K562 (cell line): ENCODE results near the gene C1orf21. TPM values are rescaled to one million over a fixed set of nuclear protein-coding genes. Genes with fewer than 3 reads are reported as not detected.

Source experiments
- ATAC-seq: fragments of 200-7000 bp; cut with Tn5 transposase; 3 replicates; pipeline ENCODE4 v1.9.1; 2020; ENCODE audit warnings: moderate library complexity
- BruUV-seq: library from RNA; stranded (reverse); fragments of 400-500 nt; replicated peaks from 2 replicates; lab custom pipeline; 2021; lab: Mats Ljungman, UMichigan
- CTCF ChIA-PET: fragments of 300-600 bp; formaldehyde crosslinking; extraction: SDS; loops from one replicate; lab custom pipeline; 2021; ENCODE audit warnings: low intra/inter-chr PET ratio; lab: Yijun Ruan, JAX
- POLR2A ChIA-PET: fragments of 300-600, 350-650 bp; sonication (Branson Sonifier 250); formaldehyde crosslinking; extraction: SDS; loops from one replicate; lab custom pipeline; 2021; ENCODE audit warnings: antibody characterized with exemption, inconsistent platforms; lab: Yijun Ruan, JAX
- DNase-seq, 4 experiments: peaks; one replicate each; pipeline versions ENCODE4 v3.0.0 to v3.0.0-alpha.2; 2011 to 2018; ENCODE audit warnings: low spot score in 3 of 4, mixed read lengths in 3 of 4; ENCODE audit errors: extremely low read depth in 1 of 4
- FAIRE-seq: peaks from 2 replicates; lab custom pipeline; 2011; peaks lifted over from hg19 to GRCh38; lab: Jason Lieb, UNC
- H2AFZ ChIP-seq: 2 replicates; pipeline ENCODE4 v1.6.0; 2011; ENCODE audit warnings: low read depth, low read length, control low read depth, inconsistent platforms
- H3K27ac ChIP-seq: fragments of 200-600 bp; 3 replicates; pipeline ENCODE4 v1.8.0; 2011; ENCODE audit warnings: low read depth, mild to moderate bottlenecking, control low read depth, inconsistent platforms, low read length, moderate library complexity, mixed read lengths; ENCODE audit errors: extremely low read depth
- H3K27me3 ChIP-seq, 2 experiments: fragments of 300-600 bp in 1 of 2; 2 replicates in 1 of 2; 3 replicates in 1 of 2; pipeline versions ENCODE4 v1.6.0 to v1.8.0; 2011; ENCODE audit warnings: inconsistent platforms in 2 of 2, low read length in 2 of 2, mild to moderate bottlenecking in 1 of 2, mixed read lengths in 1 of 2, moderate library complexity in 1 of 2; ENCODE audit not compliant: control insufficient read depth in 2 of 2, insufficient read depth in 2 of 2
- H3K36me3 ChIP-seq: fragments of 300-600 bp; 3 replicates; pipeline ENCODE4 v1.8.0; 2011; ENCODE audit warnings: mild to moderate bottlenecking, low read length, inconsistent platforms; ENCODE audit not compliant: control insufficient read depth, insufficient read depth
- H3K4me1 ChIP-seq, 2 experiments: fragments of 200-600 bp in 1 of 2; replicated peaks in 1 of 2; 2 replicates in 1 of 2; 3 replicates in 1 of 2; pipeline versions ENCODE4 v1.5.1 to v1.8.0; 2011; ENCODE audit warnings: inconsistent platforms in 2 of 2, low read length in 2 of 2, mild to moderate bottlenecking in 1 of 2, mixed read lengths in 1 of 2, moderate library complexity in 1 of 2; ENCODE audit not compliant: control insufficient read depth in 2 of 2, insufficient read depth in 2 of 2
- H3K4me2 ChIP-seq: 2 replicates; pipeline ENCODE4 v1.6.1; 2011; ENCODE audit warnings: low read length, control low read depth, inconsistent platforms, mixed read lengths; ENCODE audit not compliant: insufficient read depth
- H3K4me3 ChIP-seq: fragments of 200-600 bp; sonication (generic), shearing (Covaris generic); 2 replicates; pipeline ENCODE4 v1.5.1; 2016; ENCODE audit warnings: control low read depth, inconsistent platforms
- H3K79me2 ChIP-seq: fragments of 200-600 bp; 3 replicates; pipeline ENCODE4 v1.8.0; 2011; ENCODE audit warnings: low read length, inconsistent platforms; ENCODE audit not compliant: control insufficient read depth, insufficient read depth
- H3K9ac ChIP-seq, 2 experiments: 2 replicates each; pipeline versions ENCODE4 v1.6.0 to v1.6.1; 2011; ENCODE audit warnings: low read depth in 2 of 2, low read length in 2 of 2, control low read depth in 1 of 2, inconsistent platforms in 1 of 2, mild to moderate bottlenecking in 1 of 2, mixed read lengths in 1 of 2; ENCODE audit not compliant: insufficient read depth in 1 of 2
- H3K9me1 ChIP-seq: one replicate; pipeline ENCODE4 v1.6.0; 2011; ENCODE audit warnings: inconsistent platforms, mild to moderate bottlenecking, low read length, moderate library complexity; ENCODE audit not compliant: control insufficient read depth, insufficient read depth
- H3K9me3 ChIP-seq: replicated peaks from 2 replicates; pipeline ENCODE4 v1.5.1; 2011; ENCODE audit warnings: low read depth, low read length, inconsistent platforms; ENCODE audit not compliant: control insufficient read depth, insufficient read depth
- H4K20me1 ChIP-seq: replicated peaks from 2 replicates; pipeline ENCODE4 v1.6.1; 2011; ENCODE audit warnings: low read length, inconsistent platforms, mixed read lengths; ENCODE audit not compliant: control insufficient read depth, insufficient read depth
- ARID2 ChIP-seq: fragments of 450-650 bp; IDR thresholded peaks from 2 replicates; pipeline ENCODE4 v1.6.1; 2017; ENCODE audit warnings: antibody characterized with exemption, mild to moderate bottlenecking
- ATF6 ChIP-seq: sonication (generic); formaldehyde crosslinking; IDR thresholded peaks from 2 replicates; pipeline ENCODE4 v1.4.0; 2020; ENCODE audit warnings: mild to moderate bottlenecking, missing genetic modification reagents
- BRF1 ChIP-seq: IDR thresholded peaks from 3 replicates; pipeline ENCODE4 v1.6.1; 2011; ENCODE audit warnings: borderline replicate concordance, mild to moderate bottlenecking; ENCODE audit not compliant: insufficient read length; ENCODE audit errors: extremely low read depth
- C11orf30 ChIP-seq: fragments of 450-650 bp; IDR thresholded peaks from 2 replicates; pipeline ENCODE4 v1.6.1; 2016; ENCODE audit warnings: low read depth, mild to moderate bottlenecking
- GTF2F1 ChIP-seq: IDR thresholded peaks from 2 replicates; pipeline ENCODE4 v1.6.1; 2011; ENCODE audit warnings: low read depth, low read length, improper control_type of control experiment
- HMG20A ChIP-seq: fragments of 450-650 bp; formaldehyde crosslinking; conservative IDR thresholded peaks from 2 replicates; pipeline ENCODE4 v1.4.0; 2020; ENCODE audit warnings: mild to moderate bottlenecking, mixed read lengths
- WGBS: fragments of 100-300 bp; shearing (Covaris generic); methylation state at CpG from one replicate; pipeline ENCODE4 v1.1.6; 2016; ENCODE audit warnings: low coverage, mixed read lengths; ENCODE audit not compliant: insufficient coverage; ENCODE audit errors: missing lambda C conversion rate; 5-methylcytosine and 5-hydroxymethylcytosine counted together
- in situ Hi-C: fragments of 300-500 bp; cut with MboI; formaldehyde crosslinking; loops from 4 replicates; pipeline ENCODE4 v1.15.0; 2018; ENCODE audit warnings: inconsistent platforms, mixed read lengths
- intact Hi-C: fragments of 100-400 bp; cut with micrococcal nuclease; formaldehyde crosslinking; loops from 2 replicates; pipeline ENCODE4 v1.14.2; 2022
- polyA plus RNA-seq, 8 experiments: library from polyadenylated mRNA; depleted of rRNA in 4 of 8; stranded (reverse) in 5 of 8; unstranded in 3 of 8; fragments of >200 nt; fragmentation: Nextera tagmentation in 2 of 8; fragmentation: Illumina TruSeq in 1 of 8; extraction: Ambion mirVana in 2 of 8; extraction: Trizol in 1 of 8; gene quantifications; 2 replicates each; pipeline versions ENCODE4 v1.2.1 to v1.2.3, GENCODE V29; 2011 to 2014; ENCODE audit warnings: inconsistent platforms in 1 of 8, missing spikeins in 1 of 8
- total RNA-seq, 7 experiments: library from RNA; depleted of rRNA in 6 of 7; stranded (reverse); fragments of >200 nt in 6 of 7; fragmentation: Illumina TruSeq in 2 of 7; extraction: Trizol in 2 of 7; gene quantifications; 2 replicates each; pipeline versions ENCODE4 v1.2.1 to v1.2.3, GENCODE V29; 2011 to 2021; ENCODE audit warnings: low replicate concordance in 1 of 7
- TF ChIP-seq, protein P1 (sequence below): fragments of 250-450 bp; sonication (Bioruptor Pico); IDR thresholded peaks from 2 replicates; pipeline ENCODE4 v1.8.0; 2021; ENCODE audit warnings: borderline replicate concordance, mild to moderate bottlenecking, moderate library complexity; ENCODE audit not compliant: poor library complexity, severe bottlenecking
- TF ChIP-seq, protein P2 (sequence below): sonication (generic); formaldehyde crosslinking; IDR thresholded peaks from 2 replicates; pipeline ENCODE4 v1.9.0; 2022; ENCODE audit warnings: mild to moderate bottlenecking, missing genetic modification reagents

The C1orf21 gene
- total and polyA plus RNA-seq, 9 of the 15 experiments (the other 6 are each of a cell fraction or from before 2014, with no cell fraction given): under 0.01 to 0.31 (median 0.07) TPM

- TF ChIP-seq BRF1: no peak
- TF ChIP-seq GTF2F1: no peak
Observed at GRCh38 chr1:184634296-184634695, 247.5 kb downstream of the C1orf21 start (continued).

- 2% methylated on average over 6 of the region's 6 CpGs for WGBS
- BruUV-seq: no TSS peak
- FAIRE-seq: no peak
Observed at GRCh38 chr1:184635347-184635979, 248.6 kb downstream of the C1orf21 start.

More at GRCh38 chr1:184635347-184635979, 248.6 kb downstream of the C1orf21 start:
- Histone ChIP-seq H3K27ac (no peak overlapping the region), H2AFZ (no peak overlapping the region), H3K79me2 (no peaks in the 10 kb centered on the region), H3K4me2 (no peak overlapping the region), H3K9me1 (no peaks in the 10 kb centered on the region), H3K27me3 (peaks cover 6 to 30% of the 10 kb centered on the region in 2 experiments; a peak in 3 of 5 replicates), H3K36me3 (no peaks in the 10 kb centered on the region), H3K4me3 (no peak overlapping the region), H3K4me1 (no peaks in the 10 kb centered on the region), H3K9ac (no peak overlapping the region), H3K9me3 (no peaks in the 10 kb centered on the region), H4K20me1 (no peaks in the 10 kb centered on the region)
- ChIA-PET POLR2A (no interaction called here), CTCF (no interaction called here)
- DNase-seq (no peak), ATAC-seq (no peak)
- TF ChIP-seq, protein P1, sequence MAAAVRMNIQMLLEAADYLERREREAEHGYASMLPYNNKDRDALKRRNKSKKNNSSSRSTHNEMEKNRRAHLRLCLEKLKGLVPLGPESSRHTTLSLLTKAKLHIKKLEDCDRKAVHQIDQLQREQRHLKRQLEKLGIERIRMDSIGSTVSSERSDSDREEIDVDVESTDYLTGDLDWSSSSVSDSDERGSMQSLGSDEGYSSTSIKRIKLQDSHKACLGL (CRISPR knock-in tag): no peak
- TF ChIP-seq ARID2: no peak
- TF ChIP-seq C11orf30: no peak
- TF ChIP-seq HMG20A (CRISPR knock-in tag): no peak
- no peak for TF ChIP-seq ATF6 (CRISPR knock-in tag)
- TF ChIP-seq, protein P2, sequence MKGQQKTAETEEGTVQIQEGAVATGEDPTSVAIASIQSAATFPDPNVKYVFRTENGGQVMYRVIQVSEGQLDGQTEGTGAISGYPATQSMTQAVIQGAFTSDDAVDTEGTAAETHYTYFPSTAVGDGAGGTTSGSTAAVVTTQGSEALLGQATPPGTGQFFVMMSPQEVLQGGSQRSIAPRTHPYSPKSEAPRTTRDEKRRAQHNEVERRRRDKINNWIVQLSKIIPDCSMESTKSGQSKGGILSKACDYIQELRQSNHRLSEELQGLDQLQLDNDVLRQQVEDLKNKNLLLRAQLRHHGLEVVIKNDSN (CRISPR knock-in tag): no peak
- in situ Hi-C loops (no loop called here), intact Hi-C loops (no loop called here)
